C4-2B (cell line): ENCODE results near the gene PLCB4.

Experiments
- CTCF ChIP-seq: fragments of 450-650 bp; conservative IDR thresholded peaks from 2 replicates; pipeline ENCODE4 v1.5.1; 2017; ENCODE audit warnings: mild to moderate bottlenecking
- ZFX ChIP-seq: fragments of 450-650 bp; IDR thresholded peaks from 2 replicates; pipeline ENCODE4 v1.6.1; 2017

- TF ChIP-seq CTCF: no peak
- TF ChIP-seq ZFX: no peak
These were observed 6.6 kb downstream of the PLCB4 start for GRCh38 chr20:9075264-9076095.
